HepG2 (cell line): ENCODE measurements around the gene DNPH1.

Experiments
- CTCF ChIP-seq: sonication (generic); formaldehyde crosslinking; IDR thresholded peaks from 2 replicates; pipeline ENCODE4 v1.5.0; 2020; ENCODE audit warnings: mild to moderate bottlenecking, missing genetic modification reagents, moderate library complexity
- EP300 ChIP-seq, 3 experiments: sonication (generic) in 1 of 3; formaldehyde crosslinking in 1 of 3; IDR thresholded peaks; 2 replicates each; pipeline versions ENCODE4 v1.5.1 to v1.6.1; 2011 to 2020; ENCODE audit warnings: low read depth in 2 of 3, low read length in 2 of 3, borderline replicate concordance in 1 of 3, improper control_type of control experiment in 1 of 3, mild to moderate bottlenecking in 1 of 3, missing genetic modification reagents in 1 of 3, moderate library complexity in 1 of 3
- LCORL ChIP-seq, 2 experiments: fragments of 450-650 bp in 1 of 2; sonication (generic) in 1 of 2; formaldehyde crosslinking in 1 of 2; IDR thresholded peaks; 2 replicates each; pipeline versions ENCODE4 v1.5.0 to v1.6.1; 2017 to 2020; ENCODE audit warnings: antibody characterized with exemption in 1 of 2, missing genetic modification reagents in 1 of 2
- RFX5 ChIP-seq: IDR thresholded peaks from 2 replicates; pipeline ENCODE4 v1.6.1; 2011; ENCODE audit warnings: low read depth, low read length, improper control_type of control experiment
- SMAD3 ChIP-seq: sonication (generic); formaldehyde crosslinking; IDR thresholded peaks from 2 replicates; pipeline ENCODE4 v1.4.0; 2020; ENCODE audit warnings: missing genetic modification reagents
- SMYD3 ChIP-seq: sonication (generic); formaldehyde crosslinking; IDR thresholded peaks from 2 replicates; pipeline ENCODE4 v1.8.1; 2023; ENCODE audit warnings: mild to moderate bottlenecking, missing genetic modification reagents
- STAT6 ChIP-seq: sonication (generic); formaldehyde crosslinking; IDR thresholded peaks from 2 replicates; pipeline ENCODE4 v1.4.0; 2020; ENCODE audit warnings: missing genetic modification reagents, mild to moderate bottlenecking, borderline replicate concordance
- TEF ChIP-seq: sonication (generic); formaldehyde crosslinking; IDR thresholded peaks from 2 replicates; pipeline ENCODE4 v1.5.0; 2020; ENCODE audit warnings: missing genetic modification reagents
- THAP9 ChIP-seq: sonication (generic); formaldehyde crosslinking; IDR thresholded peaks from 2 replicates; pipeline ENCODE4; 2020; ENCODE audit warnings: missing genetic modification reagents, mild to moderate bottlenecking, borderline replicate concordance
- ZBTB21 ChIP-seq: sonication (generic); formaldehyde crosslinking; IDR thresholded peaks from 2 replicates; pipeline ENCODE4 v1.4.0; 2020; ENCODE audit warnings: missing genetic modification reagents
- ZNF503 ChIP-seq: sonication (generic); formaldehyde crosslinking; IDR thresholded peaks from 2 replicates; pipeline ENCODE4 v1.4.0; 2020; ENCODE audit warnings: missing genetic modification reagents
- ZNF703 ChIP-seq: sonication (generic); formaldehyde crosslinking; IDR thresholded peaks from 2 replicates; pipeline ENCODE4 v1.5.1; 2020; ENCODE audit warnings: missing genetic modification reagents, mild to moderate bottlenecking, moderate library complexity, borderline replicate concordance

- peak in 1 of 2 experiments; percentile 77; a peak in 2 of 4 replicates for TF ChIP-seq EP300 (IDR thresholded peaks at IDR 0.05; ENCODE audit: low read depth in 2 of 2, low read length in 2 of 2)
- TF ChIP-seq EP300 (CRISPR knock-in tag; IDR thresholded peaks at IDR 0.05; ENCODE audit: borderline replicate concordance) = peak; percentile 53
- no peak for TF ChIP-seq ZNF703 (CRISPR knock-in tag)
- TF ChIP-seq STAT6 (CRISPR knock-in tag) = no peak
- peak; percentile 53; the same call in 1 of the 2 replicates for TF ChIP-seq SMAD3 (CRISPR knock-in tag)
- no peak for TF ChIP-seq TEF (CRISPR knock-in tag)
- TF ChIP-seq THAP9 (CRISPR knock-in tag) = no peak
- no peak for TF ChIP-seq RFX5
- TF ChIP-seq ZBTB21 (CRISPR knock-in tag) = no peak
- 0 out of 2 replicates have a peak, but pooled peaks have one; percentile 6 for TF ChIP-seq ZNF503
- no peak for TF ChIP-seq CTCF (CRISPR knock-in tag)
- no peak for TF ChIP-seq SMYD3
- no peak for TF ChIP-seq LCORL (IDR thresholded peaks at IDR 0.05)
- TF ChIP-seq LCORL (CRISPR knock-in tag; IDR thresholded peaks at IDR 0.05) = peak; percentile 93
Observed at GRCh38 chr6:43276577-43277305, 47.5 kb upstream of the DNPH1 start.
